GM18870 (cell line): ENCODE measurements around the gene TMEM167B.
"Not testable (repeated sequence)": the region's sequence is repeated elsewhere in the genome, so short reads cannot be mapped to it uniquely, and the experiment has no call there.

Source experiments
- ATAC-seq: cut with Tn5 transposase; IDR thresholded peaks from one replicate; pipeline ENCODE4 v1.9.1; 2021; ENCODE audit warnings: moderate library complexity; ENCODE audit not compliant: unreplicated experiment

The TMEM167B gene

DNA sequence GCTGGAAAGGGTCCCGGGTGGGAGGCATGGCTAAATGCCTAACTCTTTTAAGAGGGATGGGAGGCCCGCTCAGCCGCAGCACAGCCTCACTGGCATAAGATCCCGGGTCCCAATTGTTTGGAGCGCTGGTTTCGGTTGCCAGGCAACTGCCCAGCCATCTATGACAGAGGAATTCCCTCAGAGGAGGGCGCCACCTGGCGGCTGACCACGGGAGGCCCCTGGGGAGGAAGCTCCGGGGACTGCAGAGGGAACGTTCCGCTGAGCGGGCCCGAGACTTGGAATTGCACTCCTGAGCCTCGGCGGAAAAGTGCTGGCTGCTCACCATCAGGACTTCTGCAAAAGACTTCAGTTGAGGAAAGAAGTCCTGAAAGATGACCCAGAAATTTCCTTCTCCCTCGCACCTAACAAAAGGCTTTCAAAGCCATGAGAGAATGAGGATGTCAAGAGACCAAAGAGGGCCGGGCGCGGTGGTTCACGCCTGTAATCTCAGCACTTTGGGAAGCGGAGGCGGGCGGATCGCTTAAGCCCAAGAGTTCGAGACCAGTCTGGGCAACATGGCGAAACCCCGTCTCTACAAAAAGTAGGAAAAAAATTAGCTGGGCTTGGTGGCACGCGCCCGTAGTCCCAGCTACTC is 22.2 kb downstream of the TMEM167B start:
- ATAC-seq, result no peak

DNA sequence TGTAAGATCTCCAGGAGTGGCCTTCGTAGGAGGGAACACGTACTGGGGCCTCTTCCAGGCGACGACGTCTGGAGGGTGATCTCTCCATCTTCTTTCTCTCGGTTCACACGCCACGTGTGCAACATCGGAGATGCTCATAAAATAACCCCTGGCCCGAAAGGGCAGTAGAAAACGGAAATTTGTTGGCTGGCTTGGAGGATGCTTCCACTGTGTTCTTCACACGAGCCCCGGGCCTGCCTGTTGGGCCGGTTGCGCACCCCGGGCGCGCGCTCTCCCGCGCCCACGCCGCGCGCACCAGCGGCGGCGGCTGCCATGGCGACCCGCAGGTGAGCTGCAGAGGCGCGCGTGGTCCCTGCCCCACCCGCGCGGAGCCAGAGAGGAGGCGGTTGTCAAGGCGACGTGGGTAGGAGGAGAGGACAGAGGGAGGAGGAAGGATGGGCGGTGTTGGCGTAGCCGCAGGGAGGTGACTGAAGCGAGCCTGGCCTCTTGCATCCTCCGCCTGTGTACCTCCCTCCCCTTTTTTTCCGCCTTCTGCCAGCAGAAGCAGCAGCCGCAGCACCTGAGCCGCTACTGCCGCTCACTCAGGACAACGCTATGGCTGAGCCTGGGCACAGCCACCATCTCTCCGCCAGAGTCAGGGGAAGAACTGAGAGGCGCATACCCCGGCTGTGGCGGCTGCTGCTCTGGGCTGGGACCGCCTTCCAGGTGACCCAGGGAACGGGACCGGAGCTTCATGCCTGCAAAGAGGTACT is 23.2 kb downstream of the TMEM167B start, which contains the start of gene ELAPOR1:
ELAPOR1 (plus strand) TSS at position 526 of the 752 bp plus-strand sequence; CDS start at position 595, 69 bp downstream.
- no peak for ATAC-seq

DNA sequence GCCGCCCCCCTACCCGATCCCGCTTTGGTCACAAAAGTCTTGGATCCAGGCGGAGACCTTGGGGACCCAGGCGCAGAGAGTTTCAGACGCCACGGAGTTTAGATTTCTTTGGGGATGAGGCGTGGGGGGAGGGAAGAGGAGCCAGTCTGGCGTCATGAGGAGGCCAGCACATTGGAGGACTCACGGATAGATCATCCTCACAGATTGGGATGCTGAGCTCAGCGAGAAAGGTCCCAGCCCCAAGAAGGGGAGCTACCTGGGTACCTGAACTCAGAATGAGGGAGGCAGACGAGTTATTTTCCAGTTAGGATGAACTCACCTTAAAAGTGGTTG is 23.7 kb downstream of the TMEM167B start:
- ATAC-seq, result no peak

DNA sequence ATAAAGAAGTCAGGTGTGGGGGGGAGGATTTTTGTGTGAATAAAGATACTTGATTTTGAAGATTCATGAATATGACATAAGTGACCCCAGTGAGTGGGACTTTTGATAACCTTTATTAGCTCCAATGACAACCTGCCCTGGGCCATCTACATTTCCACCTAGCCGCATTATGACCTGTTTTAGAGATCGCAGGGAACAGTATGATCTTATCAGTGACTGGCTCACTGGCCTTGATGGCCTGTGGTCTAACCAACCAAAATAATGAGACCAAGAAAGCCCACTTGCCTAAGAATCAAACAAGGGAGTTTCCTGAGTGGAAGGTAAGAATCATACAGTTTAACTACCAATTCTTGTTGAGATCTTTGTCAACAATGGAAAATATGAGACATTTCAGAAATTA is 25.1 kb downstream of the TMEM167B start:
- ATAC-seq, result no peak

DNA sequence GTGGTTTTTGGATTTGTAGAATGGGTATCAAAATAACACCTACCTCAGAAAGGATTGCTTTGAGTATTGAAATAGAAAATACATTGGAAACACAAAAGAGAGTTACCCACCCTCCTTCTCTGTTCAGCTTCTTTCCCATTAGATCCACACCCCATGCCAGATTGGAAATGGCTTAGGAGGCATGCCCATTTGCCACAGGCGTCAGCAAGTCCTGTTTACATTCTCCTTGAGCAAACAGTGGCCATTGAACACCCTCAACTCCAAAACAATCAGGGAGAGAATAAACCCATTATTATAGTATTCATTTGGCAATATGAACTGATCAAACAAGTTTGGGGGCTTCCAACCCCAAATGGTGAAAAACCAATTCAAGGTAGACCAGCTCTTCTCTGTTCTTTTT is 25.7 kb downstream of the TMEM167B start:
- ATAC-seq, result no peak

DNA sequence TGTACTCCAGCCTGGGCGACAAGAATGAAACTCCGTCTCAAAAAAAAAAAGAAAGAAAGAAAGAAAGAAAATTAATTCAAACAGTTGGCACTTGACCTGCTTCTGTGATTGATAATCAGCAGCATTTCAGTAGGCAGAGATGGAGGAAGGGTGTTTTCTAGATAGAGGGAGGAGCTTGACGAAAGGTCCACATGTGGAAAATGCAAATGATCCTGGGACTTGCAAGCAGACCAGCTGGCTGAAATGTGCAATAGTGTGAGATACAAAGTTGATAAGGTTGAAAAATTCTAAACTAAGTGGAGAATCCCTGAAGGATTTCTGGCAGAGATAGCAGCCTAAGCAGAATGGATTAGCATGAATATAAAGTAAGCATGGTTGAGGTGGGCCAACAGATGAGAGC is 27.5 kb downstream of the TMEM167B start:
- no peak for ATAC-seq

DNA sequence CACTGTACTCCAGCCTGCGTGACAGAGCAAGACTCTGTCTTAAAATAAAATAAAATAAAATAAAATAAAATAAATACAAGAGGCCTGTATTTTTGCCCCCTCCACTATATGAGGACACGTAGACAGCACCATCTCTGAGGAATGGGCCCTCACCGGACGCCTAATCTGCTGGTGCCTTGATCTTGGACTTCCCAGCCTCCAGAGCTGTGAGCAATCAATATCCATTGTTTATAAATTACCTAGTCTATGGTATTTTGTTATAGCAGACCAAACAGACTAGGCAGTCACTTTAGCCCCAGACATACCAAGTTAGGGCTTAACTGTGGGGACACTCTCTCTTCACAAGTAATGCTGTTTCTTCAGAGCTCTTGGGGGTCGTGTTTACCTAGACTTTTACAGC is 29.8 kb downstream of the TMEM167B start:
- no peak for ATAC-seq

DNA sequence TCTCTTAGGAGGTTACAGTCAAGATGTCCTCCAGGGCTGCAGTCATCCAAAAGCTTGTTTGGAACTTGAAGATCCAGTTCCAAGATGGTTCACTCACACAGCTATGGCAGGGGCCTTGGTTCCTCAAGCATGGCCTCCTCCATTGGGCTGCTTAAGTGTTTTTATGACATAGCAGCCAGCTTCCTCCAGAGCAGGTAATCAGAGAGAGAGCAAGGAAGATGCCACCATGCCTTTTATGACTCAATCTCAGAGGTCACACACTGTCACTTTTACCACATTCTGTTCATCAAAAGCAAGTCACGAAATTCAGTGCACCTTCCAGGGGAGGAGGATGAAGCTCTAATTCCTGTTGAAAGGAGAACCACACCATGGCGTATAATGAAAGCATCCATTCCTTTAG is 40.5 kb downstream of the TMEM167B start:
- no peak for ATAC-seq

DNA sequence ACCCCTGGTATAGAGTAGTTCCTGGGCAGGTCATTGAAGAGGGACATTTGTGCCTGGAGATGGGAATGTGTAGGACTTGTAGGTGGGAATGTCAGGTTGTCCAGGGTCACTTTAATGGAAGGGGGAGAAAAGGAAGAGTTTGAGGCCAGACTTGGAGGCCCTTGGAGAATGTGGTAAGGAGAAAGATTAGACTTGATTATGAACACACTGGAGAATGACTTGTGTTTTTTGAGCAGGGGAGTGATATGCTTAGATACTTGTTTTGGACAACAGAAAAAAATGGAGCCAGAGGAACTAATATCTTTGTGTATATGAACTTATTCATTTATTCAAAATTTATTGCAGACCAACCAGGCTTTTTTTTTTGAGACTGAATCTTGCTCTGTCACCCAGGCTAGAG is 41.2 kb downstream of the TMEM167B start:
- no peak for ATAC-seq

DNA sequence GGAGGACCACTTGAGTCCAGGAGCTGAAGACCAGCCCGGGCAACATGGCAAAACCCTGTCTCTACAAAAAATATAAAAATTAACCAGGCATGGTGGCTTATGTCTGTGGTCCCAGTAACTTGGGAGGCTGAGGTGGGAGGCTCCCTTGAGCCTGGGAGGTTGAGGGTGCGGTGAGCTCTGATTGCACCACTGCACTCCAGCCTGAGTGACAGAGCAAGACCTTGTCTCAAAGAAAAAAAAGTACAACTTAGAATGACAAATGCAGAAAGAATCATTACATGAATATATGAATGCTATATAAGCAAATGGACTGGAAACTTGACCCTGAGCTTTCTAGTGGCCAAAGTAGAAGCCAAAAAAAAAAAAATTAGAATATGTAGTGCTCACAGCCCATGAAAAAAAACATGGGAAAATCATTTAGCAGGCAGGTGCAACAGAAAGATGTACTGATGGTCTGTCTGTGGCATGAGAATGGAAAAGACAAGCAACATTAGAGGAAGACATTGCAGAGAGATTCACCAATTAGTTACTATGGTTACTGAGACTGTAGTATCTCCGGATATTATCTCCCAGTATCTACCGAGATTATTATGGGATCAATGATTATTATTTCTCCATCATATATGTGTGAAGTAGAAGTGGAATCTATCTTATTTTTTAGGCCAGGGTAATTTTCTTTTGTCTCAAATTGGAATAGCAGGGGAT is 42.6 kb downstream of the TMEM167B start:
- ATAC-seq, result no peak

DNA sequence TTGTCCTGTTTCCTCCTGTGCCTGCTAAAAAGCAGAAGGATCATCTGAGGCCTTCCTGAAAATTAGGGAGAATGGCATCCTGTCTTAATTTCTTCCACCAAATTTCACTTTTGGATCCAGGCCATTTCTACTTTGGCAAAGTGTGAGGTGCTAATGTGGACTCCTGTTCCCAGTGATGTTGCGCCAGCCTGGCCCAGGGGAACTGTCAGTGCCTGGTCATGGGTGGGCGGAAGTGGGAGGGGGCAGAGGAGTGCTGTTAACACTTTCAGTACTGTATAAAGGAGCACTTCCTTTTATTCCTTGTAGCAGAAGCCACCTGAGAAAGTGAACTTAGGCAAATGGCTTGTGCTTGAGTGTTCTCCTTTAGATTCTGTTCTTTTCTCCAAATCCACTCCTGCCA is 43.3 kb downstream of the TMEM167B start:
- ATAC-seq, result no peak

DNA sequence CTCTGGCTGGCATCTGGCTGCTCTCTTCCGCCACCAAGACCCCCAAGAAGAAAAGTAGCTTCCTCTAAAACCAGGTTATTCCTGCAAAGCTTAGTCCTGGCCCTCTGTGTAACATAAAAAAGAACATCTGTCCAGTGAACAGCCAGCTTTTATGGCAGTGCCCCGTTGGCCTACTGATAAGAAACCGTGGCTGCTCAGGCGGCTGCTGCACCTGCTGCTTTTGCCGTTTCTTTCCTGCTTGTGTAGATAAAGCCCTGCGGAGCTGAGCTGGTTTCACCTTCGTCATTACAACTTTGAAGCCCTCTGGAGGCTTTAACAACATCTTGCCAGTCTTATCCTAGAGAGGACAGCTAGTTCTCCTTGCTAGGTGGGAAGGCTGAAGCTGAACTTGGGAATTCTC is 43.9 kb downstream of the TMEM167B start:
- ATAC-seq, result no peak

DNA sequence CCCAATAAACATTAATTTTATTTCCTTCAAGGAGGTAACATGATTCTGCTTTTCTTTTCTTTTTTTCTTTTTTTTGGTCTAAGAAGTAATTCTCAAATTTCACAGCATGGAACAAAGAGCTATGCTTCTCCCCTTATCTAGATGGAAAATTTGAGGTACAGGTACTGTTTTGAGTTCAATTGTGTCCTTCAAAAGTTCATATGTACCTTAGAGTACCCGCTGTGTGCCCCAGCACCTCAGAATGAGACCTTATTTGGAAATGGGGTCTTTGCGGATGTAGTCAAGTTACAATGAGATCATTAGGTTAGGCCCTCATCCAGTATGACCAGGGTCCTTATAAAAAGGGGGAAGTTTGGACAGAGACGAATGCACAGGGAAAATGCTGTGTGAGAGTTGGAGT is 45.4 kb downstream of the TMEM167B start:
- ATAC-seq, result no peak

DNA sequence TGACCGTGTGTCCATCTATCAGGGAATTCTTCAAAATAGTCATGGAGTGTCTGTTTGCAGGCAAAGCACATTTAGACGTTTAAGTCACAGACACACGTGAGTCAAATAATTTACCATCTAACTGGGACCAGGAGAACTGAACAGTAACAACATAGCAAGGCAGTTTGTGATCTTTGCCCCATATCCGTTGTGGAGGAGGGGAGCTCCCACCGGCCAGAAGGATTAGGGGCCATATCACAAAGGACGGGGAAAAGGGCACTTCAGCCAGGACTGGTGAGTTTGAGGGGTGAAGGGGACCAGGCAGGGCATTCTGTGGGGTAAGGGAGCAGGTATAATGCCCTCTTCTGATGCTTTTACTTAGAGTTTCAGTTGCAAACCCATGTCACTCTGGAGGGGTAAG is 46.2 kb downstream of the TMEM167B start:
- ATAC-seq, result no peak

DNA sequence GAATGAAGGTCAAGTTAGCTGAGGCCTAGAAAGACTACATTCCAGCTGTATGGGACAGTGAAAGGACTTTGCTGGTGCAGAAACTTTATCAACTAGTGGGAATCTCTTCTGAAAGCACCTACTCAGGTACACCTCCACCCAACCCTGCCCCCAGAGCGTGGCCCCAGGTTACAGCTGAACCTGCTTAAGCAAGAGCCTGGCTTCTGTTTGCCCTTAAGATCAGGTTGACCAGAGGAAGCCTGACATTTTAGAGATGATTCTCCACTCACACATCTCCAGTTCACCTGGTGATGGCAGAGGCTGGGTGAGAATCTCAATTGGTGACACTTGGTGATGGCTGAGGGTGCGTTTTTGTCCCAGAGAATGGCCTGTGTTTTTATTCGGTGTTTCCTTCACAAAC is 47.4 kb downstream of the TMEM167B start:
- ATAC-seq, result no peak

DNA sequence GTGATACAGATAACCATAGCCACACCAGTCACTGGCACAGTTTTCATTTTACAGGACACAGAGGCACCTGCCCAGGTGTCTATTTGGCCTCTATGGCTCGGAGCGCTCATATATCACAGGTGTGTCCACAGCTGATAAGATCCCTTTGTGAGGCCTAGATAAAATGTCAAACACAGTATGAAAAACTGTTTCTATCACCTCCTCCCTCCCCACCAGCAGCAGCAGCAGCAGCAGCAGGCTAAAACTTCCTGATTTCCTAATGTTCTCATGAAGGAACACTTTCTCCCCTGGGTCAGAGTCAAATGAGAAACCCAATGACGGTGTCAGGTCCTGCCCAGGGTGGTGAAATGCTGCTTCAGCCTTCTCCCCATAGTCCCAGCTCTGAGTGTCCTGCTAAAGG is 47.8 kb downstream of the TMEM167B start:
- ATAC-seq, result no peak

DNA sequence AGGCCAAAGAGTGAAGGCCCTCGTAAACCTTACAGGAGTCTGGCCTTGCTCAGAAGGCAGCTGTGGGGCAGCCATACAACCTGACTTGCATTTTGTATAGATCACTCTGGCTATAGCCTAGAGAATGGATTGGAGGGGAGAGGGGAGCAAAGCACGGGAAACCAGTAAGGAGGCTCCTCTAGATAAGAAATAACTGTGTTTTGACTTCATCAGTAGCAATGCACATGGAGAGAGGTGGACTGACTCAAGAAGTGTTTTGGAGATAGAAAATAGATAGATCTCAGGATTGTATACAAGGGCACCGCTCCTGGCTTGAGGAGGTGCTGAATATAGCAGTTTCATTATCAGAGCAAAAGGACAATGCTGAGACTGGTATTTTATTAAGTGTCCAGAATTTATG is 49.8 kb downstream of the TMEM167B start:
- no peak for ATAC-seq

DNA sequence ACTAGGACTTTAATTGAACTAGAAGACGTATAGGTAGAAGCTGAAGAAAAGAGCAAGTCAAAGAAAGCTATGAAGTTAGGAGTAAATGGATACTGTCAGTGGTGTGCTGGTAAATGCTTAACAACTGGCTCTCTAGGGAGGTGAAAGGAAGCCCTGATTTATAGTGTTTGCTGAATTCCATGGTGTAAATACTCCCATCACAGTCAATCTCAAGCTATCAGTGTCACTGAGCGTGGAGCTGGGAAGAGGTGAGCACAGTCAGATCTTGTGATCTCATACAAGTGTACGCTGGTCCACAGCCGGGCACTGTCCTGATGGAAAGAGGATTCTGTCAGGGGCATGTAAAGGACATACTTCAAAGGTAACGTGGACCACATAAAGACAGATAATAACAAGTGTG is 51.7 kb downstream of the TMEM167B start:
- no peak for ATAC-seq

DNA sequence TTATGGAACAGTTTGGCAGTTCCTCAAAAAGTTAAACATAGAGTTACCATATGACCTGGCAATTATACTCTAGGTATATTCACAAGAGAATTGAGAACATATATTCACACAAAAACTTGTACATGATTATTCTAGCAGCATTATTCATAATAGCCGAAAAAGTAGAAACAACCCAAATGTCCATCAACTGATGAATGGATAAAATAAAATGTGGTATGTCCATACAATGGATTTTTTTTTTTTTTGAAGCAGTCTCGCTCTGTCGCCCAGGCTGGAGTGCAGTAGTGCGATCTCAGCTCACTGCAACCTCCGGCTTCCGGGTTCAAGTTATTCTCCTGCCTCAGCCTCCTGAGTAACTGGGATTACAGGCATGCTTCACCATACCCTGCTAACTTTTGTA is 52.2 kb downstream of the TMEM167B start:
- ATAC-seq, result not testable (repeated sequence)
